Endodermal cell (in vitro differentiated cells): Measurements from ENCODE around the gene CD80. TPM values are rescaled to one million over a fixed set of nuclear protein-coding genes. Genes with fewer than 3 reads are reported as not detected.

Source experiments
- DNase-seq: peaks from one replicate; pipeline ENCODE4 v3.0.0-alpha.2; 2017
- H3K27ac ChIP-seq: 2 replicates; pipeline ENCODE4 v1.5.1; 2013; ENCODE audit warnings: mild to moderate bottlenecking, low read depth, low read length, moderate library complexity
- H3K27me3 ChIP-seq: 2 replicates; pipeline ENCODE4 v1.6.1; 2013; ENCODE audit warnings: mild to moderate bottlenecking, low read length, moderate library complexity; ENCODE audit not compliant: insufficient read depth, control insufficient read depth, poor library complexity, severe bottlenecking
- H3K36me3 ChIP-seq: 2 replicates; pipeline ENCODE4 v1.7.0; 2013; ENCODE audit warnings: mild to moderate bottlenecking, low read length, moderate library complexity; ENCODE audit not compliant: control insufficient read depth, insufficient read depth
- H3K4me1 ChIP-seq: one replicate; pipeline ENCODE4 v1.7.0; 2013; ENCODE audit warnings: low read length; ENCODE audit not compliant: control insufficient read depth, insufficient read depth
- H3K4me3 ChIP-seq: 2 replicates; pipeline ENCODE4 v1.5.1; 2013; ENCODE audit warnings: mild to moderate bottlenecking, low read length, moderate library complexity
- H3K9ac ChIP-seq: 2 replicates; pipeline ENCODE4 v1.6.1; 2013; ENCODE audit warnings: mild to moderate bottlenecking, low read length, moderate library complexity; ENCODE audit not compliant: poor library complexity, severe bottlenecking; ENCODE audit errors: extremely low read depth
- H3K9me3 ChIP-seq: 2 replicates; pipeline ENCODE4 v1.6.1; 2013; ENCODE audit warnings: mild to moderate bottlenecking, low read length, moderate library complexity; ENCODE audit not compliant: control insufficient read depth
- H3K27ac Mint-ChIP-seq: 2 replicates; pipeline ENCODE4 v1.8.0; 2020; ENCODE audit warnings: mixed read lengths
- H3K27me3 Mint-ChIP-seq: 2 replicates; pipeline ENCODE4 v1.8.0; 2021; ENCODE audit warnings: mild to moderate bottlenecking, mixed read lengths; ENCODE audit not compliant: insufficient read depth
- H3K36me3 Mint-ChIP-seq: 2 replicates; pipeline ENCODE4 v1.8.0; 2020; ENCODE audit warnings: low read depth, mixed read lengths
- H3K4me1 Mint-ChIP-seq: 2 replicates; pipeline ENCODE4 v1.8.0; 2020; ENCODE audit warnings: mixed read lengths
- H3K4me3 Mint-ChIP-seq: 2 replicates; pipeline ENCODE4 v1.8.0; 2020; ENCODE audit warnings: mild to moderate bottlenecking, moderate library complexity, mixed read lengths
- H3K9me3 Mint-ChIP-seq: 2 replicates; pipeline ENCODE4 v1.8.0; 2020; ENCODE audit warnings: mild to moderate bottlenecking, mixed read lengths
- CTCF ChIP-seq: fragments of 200-600 bp; sonication (generic); conservative IDR thresholded peaks from 2 replicates; pipeline ENCODE4 v1.5.0; 2021; ENCODE audit warnings: antibody characterized with exemption, mild to moderate bottlenecking
- WGBS, 2 experiments: methylation state at CpG; one replicate each; pipeline versions ENCODE4 v1.1.5 to v1.1.7; 2013; ENCODE audit warnings: missing lambda C conversion rate in 2 of 2, mixed read lengths in 1 of 2; ENCODE audit not compliant: insufficient coverage in 1 of 2, insufficient read length in 1 of 2; 5-methylcytosine and 5-hydroxymethylcytosine counted together
- total RNA-seq, 2 donors: library from RNA; stranded (reverse); fragmentation: NEBNext Ultra II Directional in 1 of 2; extraction: Animal tissue kit (Norgen Biotek cat#: 25700) in 1 of 2; gene quantifications; 2 replicates in 1 of 2; 3 replicates in 1 of 2; pipeline ENCODE4 v1.2.1, GENCODE V29; 2021

The CD80 gene
- total RNA-seq, 2 donors from 2014 or later, result 2.2 to 2.5 TPM

GRCh38 chr3:119551598-119551997, 7.8 kb downstream of the CD80 start:
- Mint-ChIP-seq H3K27ac (no peak overlapping the region), H3K36me3 (no peaks in the 10 kb centered on the region), H3K4me1 (no peaks in the 10 kb centered on the region), H3K27me3 (no peaks in the 10 kb centered on the region), H3K9me3 (no peaks in the 10 kb centered on the region), H3K4me3 (no peak overlapping the region)
- Histone ChIP-seq H3K36me3 (no peaks in the 10 kb centered on the region), H3K27ac (no peak overlapping the region), H3K27me3 (peaks cover 7% of the 10 kb centered on the region), H3K9ac (no peak overlapping the region), H3K9me3 (no peaks in the 10 kb centered on the region), H3K4me1 (no peaks in the 10 kb centered on the region), H3K4me3 (no peak overlapping the region)
- no peak for TF ChIP-seq CTCF
- DNase-seq, result no peak
- 90 to 100% methylated on average over 1 to 5 of the region's 5 CpGs for WGBS, 2 experiments

DNA sequence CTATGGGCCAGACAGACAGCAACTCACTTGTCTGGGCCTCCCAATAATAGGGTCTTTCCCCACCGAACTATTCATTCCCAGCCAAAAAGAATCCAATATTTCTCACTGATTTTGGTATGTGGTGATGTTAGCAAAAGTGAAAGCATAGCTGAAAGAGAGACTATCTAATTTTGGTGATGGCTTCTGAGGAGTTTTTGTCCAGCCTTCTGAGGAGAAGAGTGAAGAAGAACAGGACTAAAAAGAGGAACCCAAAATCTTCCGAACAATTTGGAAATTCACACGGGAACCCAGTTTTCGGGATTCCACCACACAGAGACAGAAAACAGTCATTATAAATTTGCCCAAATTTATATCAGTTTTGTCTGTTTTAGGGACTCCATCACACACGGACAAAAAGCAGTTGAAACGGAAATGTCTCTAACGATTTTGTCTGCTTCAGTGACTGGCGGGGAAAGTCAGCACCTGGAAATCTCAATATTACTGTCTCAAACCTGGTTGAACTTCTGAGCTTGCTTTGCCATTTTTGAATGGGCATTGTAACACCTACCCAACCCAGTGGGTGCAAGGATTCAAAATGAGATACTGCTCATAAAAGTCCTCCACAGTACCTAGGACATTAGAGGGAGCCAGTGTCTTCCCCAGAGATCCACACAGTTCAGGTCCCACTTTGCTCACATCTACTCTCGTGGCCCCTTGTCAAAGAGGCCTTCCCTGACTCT, 9.1 kb downstream of the CD80 start:
- no peaks in the 10 kb centered on the region for H3K4me1 ChIP-seq
- H3K4me3 Mint-ChIP-seq, result no peak overlapping the region
- no peaks in the 10 kb centered on the region for H3K4me1 Mint-ChIP-seq
- no peaks in the 10 kb centered on the region for H3K9me3 ChIP-seq
- no peaks in the 10 kb centered on the region for H3K36me3 Mint-ChIP-seq
- H3K27ac Mint-ChIP-seq, result no peak overlapping the region
- DNase-seq, result no peak
- H3K9me3 Mint-ChIP-seq, result no peaks in the 10 kb centered on the region
- no peak overlapping the region for H3K4me3 ChIP-seq
- no peak overlapping the region for H3K27ac ChIP-seq
- TF ChIP-seq CTCF, result no peak
- no peaks in the 10 kb centered on the region for H3K27me3 ChIP-seq
- no peaks in the 10 kb centered on the region for H3K27me3 Mint-ChIP-seq
- WGBS, 2 experiments, result 88 to 100% methylated on average over 6 to 8 of the region's 9 CpGs
- H3K36me3 ChIP-seq, result no peaks in the 10 kb centered on the region
- no peak overlapping the region for H3K9ac ChIP-seq

DNA sequence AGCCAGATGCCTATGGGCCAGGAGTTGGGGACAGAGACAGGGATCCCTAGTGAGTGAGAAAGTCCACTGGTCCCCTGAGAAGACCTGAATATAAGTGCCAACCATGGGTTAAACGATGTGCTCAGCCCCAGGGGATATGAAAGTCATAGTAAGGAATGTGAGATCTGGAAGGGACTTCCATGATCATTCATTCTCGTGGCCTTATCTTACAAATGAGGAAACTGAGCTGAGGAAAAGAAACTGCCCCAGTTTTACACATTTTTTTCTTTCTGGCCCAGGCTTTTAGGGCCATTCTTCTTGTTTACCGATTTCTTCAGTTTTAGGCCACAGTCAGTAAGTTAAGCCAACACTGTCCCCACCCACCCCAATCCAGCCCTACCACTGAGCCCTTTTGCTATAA, 11.1 kb downstream of the CD80 start:
- Mint-ChIP-seq H3K4me3 (no peak overlapping the region), H3K9me3 (no peaks in the 10 kb centered on the region), H3K36me3 (no peaks in the 10 kb centered on the region), H3K4me1 (no peaks in the 10 kb centered on the region), H3K27ac (no peak overlapping the region), H3K27me3 (no peaks in the 10 kb centered on the region)
- Histone ChIP-seq H3K4me1 (no peaks in the 10 kb centered on the region), H3K9ac (no peak overlapping the region), H3K27ac (no peak overlapping the region), H3K9me3 (no peaks in the 10 kb centered on the region), H3K27me3 (no peaks in the 10 kb centered on the region), H3K36me3 (no peaks in the 10 kb centered on the region), H3K4me3 (no peak overlapping the region)
- 71 to 86% methylated on average over 2 to 3 of the region's 3 CpGs for whole genome bisulfite sequencing, 2 experiments
- DNase-seq, result no peak
- TF ChIP-seq CTCF, result no peak
